ENCODE data around the gene TRIM28.
A peak's percentile ranks its signal among the peaks of the same experiment; 100 is the strongest.

DNA sequence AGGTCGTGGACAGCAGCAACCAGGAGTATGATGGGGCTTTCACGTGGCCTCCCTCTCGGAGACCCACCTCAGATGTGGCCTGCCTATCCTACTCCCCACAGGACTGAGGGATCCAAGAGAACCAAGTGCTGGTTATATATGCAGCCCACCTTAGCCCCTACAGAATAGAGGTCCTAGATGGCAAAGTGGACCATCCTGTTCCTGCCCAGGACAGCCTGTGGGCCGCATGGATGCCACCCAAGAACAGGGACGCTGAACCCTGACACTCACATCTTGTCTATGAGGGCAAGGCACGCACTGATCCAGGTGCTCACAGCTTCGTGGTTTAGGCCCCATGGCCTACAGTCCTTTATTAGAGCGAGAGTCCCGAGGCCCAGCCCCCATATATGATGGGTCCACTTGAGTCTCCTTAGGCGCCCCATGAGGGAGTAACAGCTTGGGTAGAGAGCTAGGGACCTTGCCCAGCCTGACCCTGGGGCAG lies 30.6 kb upstream of the TRIM28 start:
- TF ChIP-seq CBX8 (IDR thresholded peaks at IDR 0.05; ENCODE audit: borderline replicate concordance, extremely low read depth, low read depth, low read length, poor library complexity, severe bottlenecking), result no peak
- TF ChIP-seq HDAC1 (IDR thresholded peaks at IDR 0.05), result no peak
- no peak for TF ChIP-seq NR2C2 (CRISPR knock-in tag; IDR thresholded peaks at IDR 0.05)
- TF ChIP-seq NR2C2 (tag; IDR thresholded peaks at IDR 0.05), result no peak
- no peak for TF ChIP-seq TCF7L2 (IDR thresholded peaks at IDR 0.05; ENCODE audit: low read depth, low read length)
- TF ChIP-seq CEBPG (CRISPR knock-in tag; IDR thresholded peaks at IDR 0.05), result 0 out of 2 replicates have a peak, but pooled peaks have one; percentile 14
- TF ChIP-seq CEBPG (tag; conservative IDR thresholded peaks at IDR 0.05 in 1 of 2, IDR thresholded peaks at IDR 0.05 in 1 of 2), result no peak

Data from K562 (cell line).